IMR-90 (cell line): ENCODE data around the gene ZNF283. TPM values are rescaled to one million over a fixed set of nuclear protein-coding genes. Genes with fewer than 3 reads are reported as not detected.

Experiments used
- ATAC-seq: fragments of 200-7000 bp; cut with Tn5 transposase; 2 replicates; pipeline ENCODE4 v1.9.1; 2020; ENCODE audit warnings: low read depth, mild to moderate bottlenecking, moderate library complexity
- BruUV-seq: library from RNA; stranded (reverse); fragments of 400-500 nt; replicated peaks from 2 replicates; lab custom pipeline; 2021; lab: Mats Ljungman, UMichigan
- CTCF ChIA-PET: fragments of 300-600 bp; formaldehyde crosslinking; extraction: SDS; loops from one replicate; lab custom pipeline; 2021; ENCODE audit warnings: antibody characterized with exemption; lab: Yijun Ruan, JAX
- POLR2A ChIA-PET: fragments of 300-600 bp; sonication (Branson Sonifier 250); formaldehyde crosslinking; loops from one replicate; lab custom pipeline; 2022; ENCODE audit warnings: antibody characterized with exemption; ENCODE audit not compliant: unreplicated experiment; lab: Charles Lee
- DNase-seq: peaks from one replicate; pipeline ENCODE4 v3.0.0; 2013
- H2AFZ ChIP-seq: replicated peaks from 2 replicates; pipeline ENCODE3; 2013; ENCODE audit warnings: low read length, mild to moderate bottlenecking; ENCODE audit not compliant: poor library complexity
- H2AK5ac ChIP-seq: 2 replicates; pipeline ENCODE4 v1.6.1; 2013; ENCODE audit warnings: low read depth, low read length, inconsistent platforms
- H2AK9ac ChIP-seq: replicated peaks from 2 replicates; pipeline ENCODE3; 2013; ENCODE audit warnings: mild to moderate bottlenecking, low read depth, low read length, moderate library complexity; ENCODE audit not compliant: poor library complexity
- H2BK120ac ChIP-seq: 2 replicates; pipeline ENCODE4 v1.6.1; 2013; ENCODE audit warnings: low read depth, low read length, inconsistent platforms
- H2BK15ac ChIP-seq: 3 replicates; pipeline ENCODE4 v1.6.1; 2013; ENCODE audit warnings: low read depth, low read length, inconsistent platforms
- H2BK20ac ChIP-seq: 2 replicates; pipeline ENCODE4 v1.6.1; 2013; ENCODE audit warnings: low read depth, mild to moderate bottlenecking, inconsistent platforms, low read length, moderate library complexity
- H2BK5ac ChIP-seq: 2 replicates; pipeline ENCODE4 v1.6.1; 2013; ENCODE audit warnings: mild to moderate bottlenecking, low read depth, low read length, inconsistent platforms; ENCODE audit not compliant: poor library complexity, severe bottlenecking
- H3K14ac ChIP-seq: replicated peaks from 2 replicates; pipeline ENCODE4 v1.6.1; 2013; ENCODE audit warnings: low read depth, low read length, inconsistent platforms
- H3K18ac ChIP-seq: 2 replicates; pipeline ENCODE4 v1.6.1; 2013; ENCODE audit warnings: low read depth, low read length, control low read depth
- H3K23ac ChIP-seq: 2 replicates; pipeline ENCODE4 v1.6.1; 2013; ENCODE audit warnings: low read depth, low read length, inconsistent platforms
- H3K27ac ChIP-seq: 2 replicates; pipeline ENCODE4 v1.5.1; 2013; ENCODE audit warnings: mild to moderate bottlenecking, control low read depth, low read length; ENCODE audit not compliant: insufficient read depth
- H3K27me3 ChIP-seq: 2 replicates; pipeline ENCODE4 v1.6.1; 2013; ENCODE audit warnings: low read length; ENCODE audit not compliant: control insufficient read depth, insufficient read depth
- H3K36me3 ChIP-seq: 2 replicates; pipeline ENCODE4 v1.6.1; 2013; ENCODE audit warnings: low read length, mixed read lengths; ENCODE audit not compliant: control insufficient read depth, insufficient read depth
- H3K4ac ChIP-seq: 2 replicates; pipeline ENCODE4 v1.6.1; 2013; ENCODE audit warnings: low read depth, low read length, inconsistent platforms
- H3K4me1 ChIP-seq: 2 replicates; pipeline ENCODE4 v1.6.1; 2013; ENCODE audit warnings: low read length, mixed read lengths; ENCODE audit not compliant: control insufficient read depth, insufficient read depth
- H3K4me2 ChIP-seq: 2 replicates; pipeline ENCODE4 v1.6.1; 2013; ENCODE audit warnings: low read depth, mild to moderate bottlenecking, control low read depth, low read length, moderate library complexity
- H3K4me3 ChIP-seq: 2 replicates; pipeline ENCODE4 v1.5.1; 2013; ENCODE audit warnings: low read depth, mild to moderate bottlenecking, control low read depth, low read length, moderate library complexity; ENCODE audit not compliant: insufficient read depth
- H3K56ac ChIP-seq: 2 replicates; pipeline ENCODE4 v1.6.1; 2013; ENCODE audit warnings: low read length, inconsistent platforms; ENCODE audit not compliant: insufficient read depth; ENCODE audit errors: extremely low read depth
- H3K79me1 ChIP-seq, 2 experiments: 2 replicates each; pipeline ENCODE4 v1.6.1; 2013; ENCODE audit warnings: low read length in 2 of 2, inconsistent platforms in 1 of 2, low read depth in 1 of 2
- H3K9ac ChIP-seq: 2 replicates; pipeline ENCODE4 v1.6.1; 2013; ENCODE audit warnings: low read depth, low read length, control low read depth
- H3K9me1 ChIP-seq: 2 replicates; pipeline ENCODE4 v1.6.1; 2013; ENCODE audit warnings: low read length, inconsistent platforms; ENCODE audit not compliant: insufficient read depth
- H3K9me3 ChIP-seq: 2 replicates; pipeline ENCODE4 v1.6.1; 2013; ENCODE audit warnings: low read length; ENCODE audit not compliant: control insufficient read depth, insufficient read depth
- H4K20me1 ChIP-seq: 2 replicates; pipeline ENCODE4 v1.6.1; 2013; ENCODE audit warnings: low read length, inconsistent platforms; ENCODE audit not compliant: insufficient read depth
- H4K5ac ChIP-seq: 2 replicates; pipeline ENCODE4 v1.6.1; 2013; ENCODE audit warnings: mild to moderate bottlenecking, low read depth, low read length, control low read depth
- H4K8ac ChIP-seq, 2 experiments: 2 replicates each; pipeline ENCODE4 v1.6.1; 2013; ENCODE audit warnings: low read depth in 2 of 2, low read length in 2 of 2, control low read depth in 1 of 2, inconsistent platforms in 1 of 2
- H4K91ac ChIP-seq: 2 replicates; pipeline ENCODE4 v1.6.1; 2013; ENCODE audit warnings: low read depth, low read length, inconsistent platforms; ENCODE audit not compliant: insufficient read depth
- CTCF ChIP-seq: conservative IDR thresholded peaks from 2 replicates; pipeline ENCODE4 v1.5.1; 2012; ENCODE audit warnings: mild to moderate bottlenecking, low read depth, low read length, improper control_type of control experiment
- FOS ChIP-seq: fragments of 150-350 bp; IDR thresholded peaks from 2 replicates; pipeline ENCODE4 v1.6.1; 2016; ENCODE audit warnings: low read depth, low read length
- NFE2L2 ChIP-seq: fragments of 150-350 bp; IDR thresholded peaks from 2 replicates; pipeline ENCODE4 v1.6.1; 2016; ENCODE audit warnings: low read depth, mild to moderate bottlenecking, low read length
- RCOR1 ChIP-seq: IDR thresholded peaks from 2 replicates; pipeline ENCODE4 v1.6.1; 2012; ENCODE audit warnings: mild to moderate bottlenecking, low read length, improper control_type of control experiment; ENCODE audit not compliant: insufficient replicate concordance
- RFX5 ChIP-seq: IDR thresholded peaks from 2 replicates; pipeline ENCODE4 v1.8.0; 2012; ENCODE audit warnings: low read depth, mild to moderate bottlenecking, low read length, moderate library complexity
- SMC3 ChIP-seq: fragments of 150-350 bp; IDR thresholded peaks from 2 replicates; pipeline ENCODE4 v1.6.1; 2016; ENCODE audit warnings: low read depth, mild to moderate bottlenecking, antibody characterized with exemption, low read length, moderate library complexity
- USF2 ChIP-seq: fragments of 150-350 bp; IDR thresholded peaks from 2 replicates; pipeline ENCODE4 v1.6.1; 2017; ENCODE audit warnings: mild to moderate bottlenecking, antibody characterized with exemption, low read length, low read depth
- dilution Hi-C: fragments of 300-500 bp; cut with HindIII; formaldehyde crosslinking; loops from one replicate; pipeline ENCODE4 v1.14.3; 2018; ENCODE audit warnings: low sequenced_read_pairs; ENCODE audit not compliant: unreplicated experiment
- in situ Hi-C: fragments of 300-500 bp; cut with MboI; formaldehyde crosslinking; loops from 3 replicates; pipeline ENCODE4 v1.14.3; 2019; ENCODE audit warnings: low sequenced_read_pairs, inconsistent platforms, mixed read lengths
- intact Hi-C: fragments of 100-400 bp; cut with micrococcal nuclease; formaldehyde crosslinking; loops from 2 replicates; pipeline ENCODE4 v1.10.0; 2022
- polyA plus RNA-seq, 3 experiments: library from polyadenylated mRNA; depleted of rRNA; stranded (reverse); fragments of >200 nt; gene quantifications; 2 replicates each; pipeline ENCODE4 v1.2.3, GENCODE V29; 2012; ENCODE audit warnings: low replicate concordance in 1 of 3
- total RNA-seq: library from RNA; depleted of rRNA; stranded (reverse); fragments of >200 nt; gene quantifications from 2 replicates; pipeline ENCODE4 v1.2.3, GENCODE V29; 2012

ZNF283 gene
- total and polyA plus RNA-seq, 2 of the 4 experiments (the other 2 are of a cell fraction) = 2.1 to 5.0 TPM

GRCh38 chr19:43848821-43849220, 21.7 kb downstream of the ZNF283 start:
- dilution Hi-C loops (no loop called here), intact Hi-C loops (no loop called here), in situ Hi-C loops (no loop called here)
- no peak overlapping the region for H3K4ac ChIP-seq
- H2BK5ac ChIP-seq = no peak overlapping the region
- H3K23ac ChIP-seq = no peak overlapping the region
- no peaks in the 10 kb centered on the region for H3K4me1 ChIP-seq
- no peak overlapping the region for H2BK120ac ChIP-seq
- H2AK9ac ChIP-seq = no peak overlapping the region
- BruUV-seq = no TSS peak
- no peaks in the 10 kb centered on the region for H3K9me1 ChIP-seq
- H3K56ac ChIP-seq = no peak overlapping the region
- H4K5ac ChIP-seq = no peak overlapping the region
- H3K9ac ChIP-seq = no peak overlapping the region
- H3K14ac ChIP-seq = no peak overlapping the region
- H2AFZ ChIP-seq = no peak overlapping the region
- TF ChIP-seq RFX5 = no peak
- TF ChIP-seq USF2 = no peak
- no peak for TF ChIP-seq NFE2L2
- TF ChIP-seq FOS = no peak
- no peak for TF ChIP-seq CTCF
- TF ChIP-seq SMC3 = no peak
- no peak for TF ChIP-seq RCOR1
- peaks cover 26% of the 10 kb centered on the region for H3K36me3 ChIP-seq
- ChIA-PET POLR2A (no interaction called here), CTCF (no interaction called here)
- H4K91ac ChIP-seq = no peak overlapping the region
- no peaks in the 10 kb centered on the region for H3K27me3 ChIP-seq
- H4K8ac ChIP-seq = no peak overlapping the region
- H2BK15ac ChIP-seq = no peak overlapping the region
- no peak overlapping the region for H3K18ac ChIP-seq
- no peaks in the 10 kb centered on the region for H4K20me1 ChIP-seq
- H3K9me3 ChIP-seq = peaks cover 61% of the 10 kb centered on the region
- H3K4me3 ChIP-seq = no peak overlapping the region
- DNase-seq (no peak), ATAC-seq (no peak)
- no peak overlapping the region for H2AK5ac ChIP-seq
- H2BK20ac ChIP-seq = no peak overlapping the region
- H3K4me2 ChIP-seq = no peak overlapping the region
- no peaks in the 10 kb centered on the region for H3K79me1 ChIP-seq
- H3K27ac ChIP-seq = no peak overlapping the region
